GM12874 (cell line): Measurements from ENCODE around the gene PYGM.

ENCODE experiments used
- CTCF ChIP-seq: IDR thresholded peaks from 2 replicates; pipeline ENCODE4 v1.5.1; 2011; ENCODE audit warnings: low read depth, mild to moderate bottlenecking, control low read depth, low read length, moderate library complexity; ENCODE audit not compliant: insufficient read depth

The PYGM gene

GRCh38 chr11:64753019-64753379 lies 6.8 kb downstream of the PYGM start:
- TF ChIP-seq CTCF = no peak

- no peak for TF ChIP-seq CTCF
Measured at GRCh38 chr11:64752175-64752970, 7.4 kb downstream of the PYGM start.

- TF ChIP-seq CTCF = no peak
Measured at GRCh38 chr11:64751580-64751979, 8.2 kb downstream of the PYGM start.

- TF ChIP-seq CTCF = no peak
Measured at GRCh38 chr11:64751136-64751535, 8.6 kb downstream of the PYGM start.

- no peak for TF ChIP-seq CTCF
Measured at GRCh38 chr11:64750361-64751054, 9.3 kb downstream of the PYGM start.

GRCh38 chr11:64747961-64748665 lies 11.7 kb downstream of the PYGM start:
- no peak for TF ChIP-seq CTCF

GRCh38 chr11:64746486-64746885 lies 13.3 kb downstream of the PYGM start:
- TF ChIP-seq CTCF = no peak
